BJ (cell line): ENCODE results near the gene FARP1. TPM values are rescaled to one million over a fixed set of nuclear protein-coding genes. Genes with fewer than 3 reads are reported as not detected.

Experiments
- CTCF ChIA-PET: fragments of 350-600 bp; formaldehyde crosslinking; extraction: SDS; loops from one replicate; lab custom pipeline; 2021; ENCODE audit warnings: antibody characterized with exemption, inconsistent platforms; lab: Yijun Ruan, JAX
- POLR2A ChIA-PET: fragments of 300-600 bp; sonication (Branson Sonifier 250); formaldehyde crosslinking; extraction: SDS; loops from one replicate; lab custom pipeline; 2021; ENCODE audit warnings: antibody characterized with exemption; lab: Charles Lee
- DNase-seq: peaks from one replicate; pipeline ENCODE4 v3.0.0-alpha.2; 2011; ENCODE audit warnings: low read depth
- H3K27me3 ChIP-seq: 2 replicates; pipeline ENCODE4 v1.6.0; 2011; ENCODE audit warnings: low read length; ENCODE audit not compliant: control insufficient read depth, insufficient read depth
- H3K36me3 ChIP-seq: 2 replicates; pipeline ENCODE4 v1.5.1; 2011; ENCODE audit warnings: low read length; ENCODE audit not compliant: control insufficient read depth, insufficient read depth
- H3K4me3 ChIP-seq: 2 replicates; pipeline ENCODE4 v1.5.1; 2011; ENCODE audit warnings: low read depth, mild to moderate bottlenecking, control low read depth, low read length
- polyA plus RNA-seq: library from polyadenylated mRNA; depleted of rRNA; stranded (reverse); fragments of >200 nt; gene quantifications from 2 replicates; pipeline ENCODE4 v1.2.3, GENCODE V29; 2011
- TF ChIP-seq, protein P1 (sequence below): IDR thresholded peaks from 2 replicates; pipeline ENCODE4 v1.5.1; 2011; ENCODE audit warnings: low read depth, mild to moderate bottlenecking, control low read depth, inconsistent platforms, low read length, moderate library complexity; ENCODE audit not compliant: insufficient read depth

FARP1 gene
- polyA plus RNA-seq, 1 experiment = 64.0 TPM

DNA sequence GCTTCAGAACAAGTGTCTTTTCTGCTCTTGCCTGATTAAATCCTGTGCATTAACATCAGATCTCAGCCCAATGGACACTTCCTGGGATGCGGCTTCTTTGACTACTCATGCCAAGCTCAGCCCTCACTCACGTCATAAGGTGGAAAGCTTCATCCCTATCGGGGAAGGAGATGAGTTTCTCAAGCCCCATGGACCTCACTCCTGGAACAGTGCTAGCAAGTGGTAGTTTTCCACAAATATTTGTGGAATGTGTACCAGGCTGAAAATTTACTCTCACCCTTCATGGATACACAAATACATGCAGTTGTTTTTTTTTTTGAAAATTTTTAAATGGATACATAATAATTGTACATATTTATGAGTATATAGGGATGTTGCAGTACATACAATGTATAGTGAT is 34.6 kb upstream of the FARP1 start:
- POLR2A ChIA-PET = no interaction called here
- Histone ChIP-seq H3K36me3 (no peaks in the 10 kb centered on the region), H3K4me3 (no peak overlapping the region), H3K27me3 (no peaks in the 10 kb centered on the region)
- CTCF ChIA-PET = interaction anchor here (0.8 to 1.2 kb wide), 2 partner anchors 9 to 13 kb away, joined by 4 read pairs; no protein-coding TSS in a partner anchor
- TF ChIP-seq, protein P1, sequence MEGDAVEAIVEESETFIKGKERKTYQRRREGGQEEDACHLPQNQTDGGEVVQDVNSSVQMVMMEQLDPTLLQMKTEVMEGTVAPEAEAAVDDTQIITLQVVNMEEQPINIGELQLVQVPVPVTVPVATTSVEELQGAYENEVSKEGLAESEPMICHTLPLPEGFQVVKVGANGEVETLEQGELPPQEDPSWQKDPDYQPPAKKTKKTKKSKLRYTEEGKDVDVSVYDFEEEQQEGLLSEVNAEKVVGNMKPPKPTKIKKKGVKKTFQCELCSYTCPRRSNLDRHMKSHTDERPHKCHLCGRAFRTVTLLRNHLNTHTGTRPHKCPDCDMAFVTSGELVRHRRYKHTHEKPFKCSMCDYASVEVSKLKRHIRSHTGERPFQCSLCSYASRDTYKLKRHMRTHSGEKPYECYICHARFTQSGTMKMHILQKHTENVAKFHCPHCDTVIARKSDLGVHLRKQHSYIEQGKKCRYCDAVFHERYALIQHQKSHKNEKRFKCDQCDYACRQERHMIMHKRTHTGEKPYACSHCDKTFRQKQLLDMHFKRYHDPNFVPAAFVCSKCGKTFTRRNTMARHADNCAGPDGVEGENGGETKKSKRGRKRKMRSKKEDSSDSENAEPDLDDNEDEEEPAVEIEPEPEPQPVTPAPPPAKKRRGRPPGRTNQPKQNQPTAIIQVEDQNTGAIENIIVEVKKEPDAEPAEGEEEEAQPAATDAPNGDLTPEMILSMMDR = no peak
- no peak for DNase-seq

DNA sequence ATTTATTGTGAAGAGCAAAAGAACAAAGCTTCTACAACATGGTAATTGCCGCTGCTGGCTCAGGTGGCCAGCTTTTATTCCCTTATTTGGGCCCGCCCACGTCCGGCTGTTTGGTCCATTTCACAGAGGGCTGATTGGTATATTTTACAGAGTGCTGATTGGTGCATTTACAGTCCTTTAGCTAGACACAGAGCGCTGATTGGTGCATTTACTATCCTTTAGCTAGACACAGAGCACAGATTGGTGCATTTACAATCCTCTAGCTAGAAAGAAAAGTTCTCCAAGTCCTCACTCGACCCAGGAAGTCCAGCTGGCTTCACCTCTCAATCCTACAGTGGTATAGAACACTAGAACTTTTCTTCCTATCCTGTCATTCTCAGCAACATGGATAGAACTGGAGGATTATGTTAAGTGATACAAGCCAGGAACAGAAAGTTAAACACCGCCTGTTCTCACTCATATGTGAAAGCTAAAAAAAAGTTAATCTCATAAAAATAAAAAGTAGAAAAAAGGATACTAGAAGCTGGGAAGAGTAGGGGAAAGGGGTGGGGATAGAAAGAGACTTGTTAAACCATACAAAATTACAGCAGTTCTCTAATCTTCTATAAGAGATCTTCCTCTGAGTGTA is 33.6 kb upstream of the FARP1 start:
- CTCF ChIA-PET = interaction anchor here (1.2 kb wide), 1 partner anchor 14 kb away, joined by 4 read pairs; no protein-coding TSS in a partner anchor
- Histone ChIP-seq H3K27me3 (no peaks in the 10 kb centered on the region), H3K4me3 (no peak overlapping the region), H3K36me3 (no peaks in the 10 kb centered on the region)
- TF ChIP-seq, protein P1 = no peak
- POLR2A ChIA-PET = no interaction called here
- DNase-seq = no peak

DNA sequence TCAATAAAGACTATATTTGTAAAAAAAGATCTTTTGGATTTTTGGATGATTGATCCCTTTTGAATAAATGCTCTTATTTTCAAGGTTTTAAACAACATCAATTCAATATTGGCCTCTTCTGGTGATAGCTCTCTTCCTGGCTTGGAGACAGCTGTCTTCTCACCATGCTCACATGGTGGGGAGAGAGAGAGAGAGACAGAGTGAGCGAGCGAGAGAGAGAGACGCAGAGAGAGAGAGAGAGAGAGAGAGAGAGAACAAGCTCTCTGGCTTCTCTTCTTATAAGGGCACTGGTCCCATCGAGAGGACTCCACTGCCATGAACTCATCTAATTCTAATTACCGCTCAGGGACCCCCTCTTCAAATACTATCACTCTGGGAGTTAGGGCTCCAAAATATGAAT is 32.1 kb upstream of the FARP1 start:
- no peak for DNase-seq
- ChIA-PET CTCF (interaction anchor here (0.6 kb wide), 1 partner anchor 420 kb away, joined by 3 read pairs; no protein-coding TSS in a partner anchor), POLR2A (no interaction called here)
- H3K27me3 ChIP-seq = no peaks in the 10 kb centered on the region
- no peaks in the 10 kb centered on the region for H3K36me3 ChIP-seq
- H3K4me3 ChIP-seq = no peak overlapping the region
- TF ChIP-seq, protein P1 = no peak

DNA sequence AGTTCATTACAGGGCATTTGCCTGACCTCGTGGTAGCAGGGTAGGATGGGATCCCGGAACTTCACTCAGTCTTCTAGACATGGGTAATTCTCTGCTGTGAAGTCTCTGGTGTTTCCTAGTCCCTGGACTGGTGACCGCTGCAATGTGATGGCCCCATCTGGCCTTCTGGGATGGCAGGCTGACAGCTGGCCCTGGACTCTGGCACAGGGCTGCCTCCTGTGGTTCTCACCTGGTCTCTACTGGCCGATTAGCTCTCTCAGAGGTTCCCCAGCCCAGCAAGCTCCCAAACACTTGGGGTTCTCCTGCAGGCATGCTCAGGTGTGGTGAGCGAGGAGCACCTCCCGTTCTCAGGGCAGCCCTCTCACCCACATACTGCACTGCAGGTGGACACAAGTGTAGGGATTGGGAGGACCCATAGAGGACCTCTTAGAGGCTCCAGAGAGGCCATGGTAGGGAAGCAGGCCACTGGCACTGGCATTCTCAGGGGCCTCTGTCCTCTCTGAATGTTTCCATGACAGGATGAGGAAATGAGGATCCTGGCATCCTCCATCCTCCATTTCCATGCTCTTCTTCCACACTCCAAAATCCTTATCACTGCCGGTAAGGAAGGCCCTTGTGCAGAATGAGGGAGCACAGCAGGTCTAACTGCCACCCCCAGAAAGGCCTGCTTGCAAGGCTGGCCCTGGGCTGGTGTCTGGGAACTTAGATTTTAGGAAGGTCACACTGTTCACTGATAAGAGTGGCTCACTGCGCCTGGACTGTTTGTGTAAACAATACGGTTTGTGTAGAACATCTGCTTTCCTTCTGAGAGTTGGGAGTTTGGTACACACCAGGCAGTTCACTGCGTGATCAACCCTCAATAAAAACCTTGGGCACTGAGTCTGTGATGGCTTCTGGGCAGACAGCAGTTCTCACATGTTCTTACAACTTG is 31.5 kb upstream of the FARP1 start:
- TF ChIP-seq, protein P1 = no peak
- Histone ChIP-seq H3K4me3 (no peak overlapping the region), H3K27me3 (no peaks in the 10 kb centered on the region), H3K36me3 (no peaks in the 10 kb centered on the region)
- ChIA-PET CTCF (no interaction called here), POLR2A (no interaction called here)
- no peak for DNase-seq

DNA sequence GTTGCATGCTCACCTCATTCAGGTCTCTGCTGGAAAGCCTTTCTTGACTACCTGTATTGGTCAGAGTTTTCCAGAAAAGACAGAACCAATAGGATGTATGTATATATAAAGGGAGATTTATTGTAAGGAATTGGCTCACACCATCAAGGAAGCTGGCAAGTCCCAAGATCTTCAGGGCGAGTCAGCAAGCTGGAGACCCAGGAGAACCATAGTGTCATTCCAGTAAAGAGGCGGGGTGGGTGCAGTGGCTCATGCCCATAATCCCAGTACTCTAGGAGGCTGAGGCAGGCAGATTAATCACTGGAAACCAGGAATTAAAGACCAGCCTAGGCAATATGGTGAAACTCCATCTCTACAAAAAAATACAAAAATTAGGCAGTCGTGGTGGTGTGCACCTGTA is 30.4 kb upstream of the FARP1 start:
- CTCF ChIA-PET = interaction anchor here (0.8 kb wide), 1 partner anchor 15 kb away, joined by 3 read pairs; no protein-coding TSS in a partner anchor
- TF ChIP-seq, protein P1 = no peak
- no peaks in the 10 kb centered on the region for H3K36me3 ChIP-seq
- no peak overlapping the region for H3K4me3 ChIP-seq
- H3K27me3 ChIP-seq = no peaks in the 10 kb centered on the region
- DNase-seq = no peak
- POLR2A ChIA-PET = no interaction called here
